Ishikawa (cell line): ENCODE measurements around the gene ANKRD16.

ENCODE experiments used
- CEBPB ChIP-seq: IDR thresholded peaks from 2 replicates; pipeline ENCODE4 v1.6.1; 2012
- CREB1 ChIP-seq: IDR thresholded peaks from 2 replicates; pipeline ENCODE4 v1.6.1; 2012; ENCODE audit warnings: low read depth
- EGR1 ChIP-seq: IDR thresholded peaks from 2 replicates; pipeline ENCODE4 v1.6.1; 2012
- EP300 ChIP-seq: IDR thresholded peaks from 2 replicates; pipeline ENCODE4 v1.6.1; 2012; ENCODE audit warnings: borderline replicate concordance
- FOXM1 ChIP-seq: IDR thresholded peaks from 2 replicates; pipeline ENCODE4 v1.6.1; 2012; ENCODE audit warnings: low read depth, borderline replicate concordance
- MAX ChIP-seq: IDR thresholded peaks from 2 replicates; pipeline ENCODE4 v1.6.1; 2012
- NFIC ChIP-seq: IDR thresholded peaks from 2 replicates; pipeline ENCODE4 v1.6.1; 2012
- RAD21 ChIP-seq: IDR thresholded peaks from 2 replicates; pipeline ENCODE4 v1.6.1; 2012; ENCODE audit warnings: low read depth
- REST ChIP-seq: IDR thresholded peaks from 2 replicates; pipeline ENCODE4 v1.6.1; 2012; ENCODE audit warnings: low read depth, mild to moderate bottlenecking
- TAF1 ChIP-seq: IDR thresholded peaks from 2 replicates; pipeline ENCODE4 v1.6.1; 2012; ENCODE audit warnings: low read depth, mild to moderate bottlenecking
- TCF12 ChIP-seq: IDR thresholded peaks from 2 replicates; pipeline ENCODE4 v1.6.1; 2012; ENCODE audit warnings: low read depth
- TEAD4 ChIP-seq: IDR thresholded peaks from 2 replicates; pipeline ENCODE4 v1.6.1; 2012
- USF1 ChIP-seq: IDR thresholded peaks from 2 replicates; pipeline ENCODE4 v1.6.1; 2012
- YY1 ChIP-seq: IDR thresholded peaks from 2 replicates; pipeline ENCODE4 v1.6.1; 2012; ENCODE audit warnings: low read depth
- ZBTB7A ChIP-seq: IDR thresholded peaks from 2 replicates; pipeline ENCODE4 v1.6.1; 2012; ENCODE audit warnings: low read depth

ANKRD16 gene

GRCh38 chr10:5889624-5890451 is at the start of gene ANKRD16, which contains the start of gene FBH1:
TSS of gene ANKRD16 (minus strand) at chr10:5889893. CDS start at chr10:5889354, 539 bp downstream.
TSS of gene FBH1 (plus strand) at chr10:5890243. CDS start at chr10:5890346, 103 bp downstream.
- TF ChIP-seq MAX (peak; percentile 74), YY1 (peak; percentile 14; the same call in 1 of the 2 replicates), TAF1 (peak; percentile 67; the same call in 1 of the 2 replicates), REST (no peak), EP300 (no peak), TEAD4 (0 out of 2 replicates have a peak, but pooled peaks have one; percentile 12)

GRCh38 chr10:5938291-5938690 is 48.6 kb upstream of the ANKRD16 start:
- no peak for TF ChIP-seq TEAD4
- no peak for TF ChIP-seq YY1
- no peak for TF ChIP-seq CREB1
- no peak for TF ChIP-seq MAX
- TF ChIP-seq NFIC, result no peak
- TF ChIP-seq RAD21, result no peak
- no peak for TF ChIP-seq TAF1

GRCh38 chr10:5937016-5937415 is 47.3 kb upstream of the ANKRD16 start:
- no peak for TF ChIP-seq USF1
- no peak for TF ChIP-seq EP300
- TF ChIP-seq TAF1, result no peak
- no peak for TF ChIP-seq ZBTB7A
- no peak for TF ChIP-seq TEAD4
- no peak for TF ChIP-seq CEBPB
- TF ChIP-seq MAX, result no peak

- TF ChIP-seq NFIC (no peak), MAX (no peak), YY1 (no peak), TEAD4 (no peak), REST (no peak), ZBTB7A (no peak), FOXM1 (no peak), EGR1 (no peak), TAF1 (no peak), EP300 (no peak)
Observed at GRCh38 chr10:5935628-5936027, 45.9 kb upstream of the ANKRD16 start.

- TF ChIP-seq MAX (no peak), CREB1 (no peak), TEAD4 (no peak), FOXM1 (no peak), USF1 (no peak), CEBPB (no peak), TCF12 (no peak), NFIC (no peak), EGR1 (no peak), ZBTB7A (no peak), RAD21 (no peak), TAF1 (no peak), EP300 (no peak), REST (no peak), YY1 (no peak)
Observed at GRCh38 chr10:5933909-5934546, 44.3 kb upstream of the ANKRD16 start.
